Effector memory CD4-positive, alpha-beta T cell (primary cell): Measurements from ENCODE around the gene SNX2.
"Not testable (repeated sequence)": the region's sequence is repeated elsewhere in the genome, so short reads cannot be mapped to it uniquely, and the experiment has no call there.

Experiments
- DNase-seq, 3 donors: peaks; one replicate each; pipeline ENCODE4 v3.0.0-alpha.2; 2020
- H3K27ac ChIP-seq: 2 replicates; pipeline ENCODE4 v1.7.0; 2013; ENCODE audit warnings: mild to moderate bottlenecking, low read length, moderate library complexity; ENCODE audit not compliant: insufficient read depth, poor library complexity, severe bottlenecking
- H3K27me3 ChIP-seq: replicated peaks from 2 replicates; pipeline ENCODE4 v1.7.0; 2013; ENCODE audit warnings: mild to moderate bottlenecking, low read length; ENCODE audit not compliant: insufficient read depth, control insufficient read depth, poor library complexity, severe bottlenecking
- H3K36me3 ChIP-seq: 2 replicates; pipeline ENCODE4 v1.7.0; 2013; ENCODE audit warnings: mild to moderate bottlenecking, low read length, moderate library complexity; ENCODE audit not compliant: control insufficient read depth, insufficient read depth
- H3K4me1 ChIP-seq: 2 replicates; pipeline ENCODE4 v1.7.0; 2013; ENCODE audit warnings: low read length, mild to moderate bottlenecking; ENCODE audit not compliant: control insufficient read depth, insufficient read depth, poor library complexity, severe bottlenecking
- H3K4me3 ChIP-seq: 2 replicates; pipeline ENCODE4 v1.7.0; 2013; ENCODE audit warnings: low read length, low read depth, mild to moderate bottlenecking; ENCODE audit not compliant: insufficient read depth, poor library complexity, severe bottlenecking
- H3K9me3 ChIP-seq: 2 replicates; pipeline ENCODE4 v1.7.0; 2013; ENCODE audit warnings: mild to moderate bottlenecking, low read length, moderate library complexity; ENCODE audit not compliant: control insufficient read depth

The SNX2 gene

DNA sequence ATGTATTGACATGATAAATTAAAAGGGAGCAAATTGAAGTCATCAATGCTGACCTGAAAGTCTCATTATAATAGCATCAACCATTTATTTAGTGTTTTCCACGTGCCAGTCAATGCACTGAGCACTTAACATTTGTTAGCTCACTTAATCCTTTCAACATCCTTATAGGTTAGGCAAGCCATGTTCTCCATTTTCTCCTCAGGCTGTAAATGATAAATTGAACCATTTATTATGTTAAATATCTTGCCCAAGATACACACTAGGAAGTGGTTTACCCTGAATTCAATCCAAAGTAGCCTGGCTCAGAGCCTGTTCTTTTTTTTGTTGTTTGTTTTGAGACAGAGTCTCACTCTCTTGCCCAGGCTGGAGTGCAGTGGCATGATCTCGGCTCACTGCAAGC, 25.0 kb upstream of the SNX2 start:
- Histone ChIP-seq H3K27me3 (no peaks in the 10 kb centered on the region), H3K27ac (no peak overlapping the region), H3K36me3 (no peaks in the 10 kb centered on the region), H3K4me1 (no peaks in the 10 kb centered on the region), H3K4me3 (no peak overlapping the region), H3K9me3 (no peaks in the 10 kb centered on the region)
- DNase-seq: no peak

DNA sequence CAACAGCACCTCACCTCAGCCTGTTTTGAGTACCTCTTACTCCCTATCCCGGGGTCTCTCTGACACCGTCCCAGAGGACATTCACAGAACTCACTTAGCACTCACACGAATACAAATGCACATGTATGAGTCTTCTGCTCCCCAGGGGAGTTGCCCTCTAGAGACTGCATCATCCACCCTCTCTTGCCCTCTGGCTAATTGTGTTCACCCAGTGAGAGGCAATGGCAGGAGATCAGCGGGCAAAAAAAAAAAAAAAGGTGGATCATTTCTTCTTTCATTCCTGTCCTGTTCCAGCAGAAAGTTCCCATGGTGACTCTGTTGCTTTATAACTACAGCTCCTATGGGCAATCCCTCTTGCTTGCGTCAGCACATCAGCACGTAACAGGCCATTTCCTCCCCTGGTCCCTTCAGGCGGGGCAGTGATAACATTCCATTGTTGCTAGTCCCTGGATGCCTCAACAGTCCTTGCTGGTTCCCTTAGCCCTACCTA, 23.5 kb upstream of the SNX2 start:
- no peak for DNase-seq
- no peaks in the 10 kb centered on the region for H3K4me1 ChIP-seq
- H3K27ac ChIP-seq: no peak overlapping the region

GRCh38 chr5:122753500-122753899, 21.4 kb upstream of the SNX2 start:
- H3K4me3 ChIP-seq: no peak overlapping the region
- H3K27ac ChIP-seq: no peak overlapping the region
- no peaks in the 10 kb centered on the region for H3K36me3 ChIP-seq
- no peak for DNase-seq
- H3K4me1 ChIP-seq: no peaks in the 10 kb centered on the region
- no peaks in the 10 kb centered on the region for H3K27me3 ChIP-seq
- no peaks in the 10 kb centered on the region for H3K9me3 ChIP-seq

More for the DNA sequence above, 23.5 kb upstream of the SNX2 start:
- Histone ChIP-seq H3K36me3 (no peaks in the 10 kb centered on the region), H3K27me3 (no peaks in the 10 kb centered on the region), H3K4me3 (no peak overlapping the region), H3K9me3 (no peaks in the 10 kb centered on the region)

DNA sequence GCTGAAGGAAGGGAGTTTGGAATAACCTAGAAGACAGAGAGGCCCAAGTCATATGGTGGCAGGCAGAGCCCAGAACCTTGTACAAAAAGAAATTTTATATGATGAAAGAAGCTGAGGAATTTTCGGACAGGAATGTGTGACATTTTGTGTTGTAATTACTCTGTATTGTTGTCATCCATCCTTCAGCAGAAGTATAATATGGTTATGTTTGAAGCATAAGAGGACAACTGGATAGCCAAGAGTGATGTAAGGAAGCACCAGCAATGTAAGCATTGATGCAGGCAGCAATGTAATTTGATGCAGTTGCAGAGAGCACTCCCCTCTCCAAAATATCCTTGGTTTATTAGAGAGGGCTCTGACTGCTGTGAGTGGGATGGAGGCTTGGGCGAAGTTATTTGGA, 19.1 kb upstream of the SNX2 start:
- no peak overlapping the region for H3K4me3 ChIP-seq
- no peak for DNase-seq
- H3K4me1 ChIP-seq: no peaks in the 10 kb centered on the region
- no peaks in the 10 kb centered on the region for H3K9me3 ChIP-seq
- no peaks in the 10 kb centered on the region for H3K27me3 ChIP-seq
- H3K27ac ChIP-seq: no peak overlapping the region
- H3K36me3 ChIP-seq: no peaks in the 10 kb centered on the region

GRCh38 chr5:122756264-122756911, 18.5 kb upstream of the SNX2 start:
- no peaks in the 10 kb centered on the region for H3K9me3 ChIP-seq
- no peaks in the 10 kb centered on the region for H3K4me1 ChIP-seq
- H3K27ac ChIP-seq: no peak overlapping the region
- H3K4me3 ChIP-seq: no peak overlapping the region
- DNase-seq: no peak
- no peaks in the 10 kb centered on the region for H3K27me3 ChIP-seq
- H3K36me3 ChIP-seq: no peaks in the 10 kb centered on the region

DNA sequence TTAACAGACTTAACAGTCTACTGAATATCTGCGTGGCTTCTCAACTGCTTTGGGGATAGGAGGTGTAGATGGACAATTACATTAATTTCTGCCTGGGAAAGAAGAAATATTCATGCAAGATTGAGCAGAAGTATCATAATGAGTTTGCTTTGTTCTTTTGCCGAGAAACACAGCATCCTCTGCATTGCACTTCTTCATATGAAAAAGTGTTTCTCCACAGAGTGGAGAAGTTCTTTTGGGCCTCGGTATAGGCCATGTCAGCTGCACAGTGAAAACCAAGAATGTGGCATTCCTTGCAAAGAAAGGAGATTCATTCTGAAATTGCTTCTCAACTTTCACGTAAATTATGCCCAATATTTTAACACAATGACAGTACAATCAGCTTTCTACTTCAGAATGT, 17.6 kb upstream of the SNX2 start:
- Histone ChIP-seq H3K4me3 (no peak overlapping the region), H3K27ac (no peak overlapping the region), H3K4me1 (no peaks in the 10 kb centered on the region), H3K9me3 (no peaks in the 10 kb centered on the region), H3K27me3 (no peaks in the 10 kb centered on the region), H3K36me3 (no peaks in the 10 kb centered on the region)
- no peak for DNase-seq

DNA sequence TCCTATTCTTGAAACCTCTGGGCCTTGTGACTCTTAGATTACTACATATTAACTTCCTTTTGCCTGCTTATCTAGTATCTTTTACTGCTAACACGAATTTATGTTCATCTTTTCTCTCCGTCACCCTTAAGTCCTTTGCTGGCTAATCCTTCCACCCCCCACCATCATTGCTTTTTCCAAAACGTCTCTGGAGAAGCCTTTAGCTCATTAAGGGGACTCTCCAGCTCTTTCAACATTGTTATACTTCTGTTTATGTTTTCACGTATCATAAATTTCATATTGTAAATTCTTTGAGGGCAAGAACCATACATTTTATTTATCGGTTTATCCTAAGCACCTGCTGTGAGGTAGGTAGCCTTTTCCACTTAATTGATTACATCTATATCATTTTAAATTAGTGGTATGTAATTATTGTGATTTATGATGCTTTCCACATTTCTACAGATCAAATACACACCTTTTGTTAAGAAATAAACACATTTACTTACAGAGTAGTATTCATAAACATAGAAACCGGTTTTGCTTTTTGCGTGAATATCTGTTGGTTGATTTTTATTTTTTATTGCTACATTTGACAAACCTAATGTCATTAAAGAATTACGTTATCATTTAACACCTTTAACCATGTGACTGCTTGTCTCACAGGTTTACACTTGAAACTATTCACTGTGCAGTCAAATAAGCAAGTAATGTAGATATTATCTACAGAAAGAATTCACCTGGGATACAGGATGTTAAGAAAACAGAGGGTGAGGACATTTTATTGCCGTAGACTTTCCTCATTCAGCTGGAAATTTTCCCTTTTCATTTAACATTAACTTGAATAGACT, 15.4 kb upstream of the SNX2 start:
- no peak for DNase-seq

GRCh38 chr5:122760236-122760635, 14.6 kb upstream of the SNX2 start:
- DNase-seq: no peak
- Histone ChIP-seq H3K9me3 (no peaks in the 10 kb centered on the region), H3K27ac (no peak overlapping the region), H3K4me3 (no peak overlapping the region), H3K4me1 (no peaks in the 10 kb centered on the region), H3K27me3 (no peaks in the 10 kb centered on the region), H3K36me3 (no peaks in the 10 kb centered on the region)

More for the DNA sequence above, 15.4 kb upstream of the SNX2 start:
- Histone ChIP-seq H3K9me3 (no peaks in the 10 kb centered on the region), H3K27me3 (no peaks in the 10 kb centered on the region), H3K4me1 (no peaks in the 10 kb centered on the region), H3K36me3 (no peaks in the 10 kb centered on the region), H3K4me3 (no peak overlapping the region), H3K27ac (no peak overlapping the region)

- no peak overlapping the region for H3K27ac ChIP-seq
- no peaks in the 10 kb centered on the region for H3K27me3 ChIP-seq
- H3K4me3 ChIP-seq: no peak overlapping the region
- no peaks in the 10 kb centered on the region for H3K36me3 ChIP-seq
- no peaks in the 10 kb centered on the region for H3K9me3 ChIP-seq
- no peaks in the 10 kb centered on the region for H3K4me1 ChIP-seq
- DNase-seq: no peak
These were observed 13.8 kb upstream of the SNX2 start for GRCh38 chr5:122761115-122761514.

- not testable (repeated sequence) for H3K4me3 ChIP-seq, H3K36me3 ChIP-seq, H3K9me3 ChIP-seq, H3K27ac ChIP-seq, DNase-seq, H3K27me3 ChIP-seq, H3K4me1 ChIP-seq
These were observed 13.0 kb upstream of the SNX2 start for GRCh38 chr5:122761896-122762295.
